Esophagus squamous epithelium (tissue), 4 donors: ENCODE results near the gene CCDC13.

Experiments
- CTCF ChIP-seq, 6 experiments: fragments of 450-650 bp in 4 of 6; fragments of 200-600 bp in 2 of 6; sonication (generic) in 2 of 6; IDR thresholded peaks; one replicate each; pipeline ENCODE4 v1.5.1; 2016 to 2019; ENCODE audit warnings: antibody characterized with exemption in 6 of 6, mild to moderate bottlenecking in 4 of 6, moderate library complexity in 4 of 6
- POLR2A ChIP-seq, 4 donors: fragments of 450-650 bp; IDR thresholded peaks; one replicate each; pipeline ENCODE4 v1.6.1; 2017; ENCODE audit warnings: antibody characterized with exemption in 4 of 4, mild to moderate bottlenecking in 4 of 4, moderate library complexity in 3 of 4

- TF ChIP-seq CTCF (IDR thresholded peaks at IDR 0.05) (no peak), POLR2A (IDR thresholded peaks at IDR 0.05) (no peak)
Measured at GRCh38 chr3:42728056-42728455, 45.0 kb downstream of the CCDC13 start.
